Mesothelial cell of epicardium (in vitro differentiated cells): ENCODE results near the gene GRAP2. TPM values are rescaled to one million over a fixed set of nuclear protein-coding genes. Genes with fewer than 3 reads are reported as not detected.

Experiments
- DNase-seq, 2 experiments: peaks; one replicate each; pipeline ENCODE4 v3.0.0; 2021; ENCODE audit warnings: low spot score in 2 of 2; ENCODE audit not compliant: unreplicated experiment in 2 of 2
- H3K27ac Mint-ChIP-seq: 2 replicates; pipeline ENCODE4 v1.8.0; 2021; ENCODE audit warnings: mixed read lengths
- H3K27me3 Mint-ChIP-seq: 2 replicates; pipeline ENCODE4 v1.8.0; 2021; ENCODE audit warnings: low read depth, mixed read lengths
- H3K36me3 Mint-ChIP-seq: 2 replicates; pipeline ENCODE4 v1.8.0; 2021; ENCODE audit warnings: mixed read lengths
- H3K4me1 Mint-ChIP-seq: 2 replicates; pipeline ENCODE4 v1.8.0; 2021; ENCODE audit warnings: mixed read lengths
- H3K4me3 Mint-ChIP-seq: 2 replicates; pipeline ENCODE4 v1.8.0; 2021; ENCODE audit warnings: mild to moderate bottlenecking, moderate library complexity, mixed read lengths
- H3K9me3 Mint-ChIP-seq: 2 replicates; pipeline ENCODE4 v1.8.0; 2021; ENCODE audit warnings: mixed read lengths
- total RNA-seq: library from RNA; stranded (reverse); gene quantifications from 3 replicates; pipeline ENCODE4 v1.2.1, GENCODE V29; 2021
- TF ChIP-seq, protein P1 (sequence below): fragments of 200-600 bp; sonication (generic); IDR thresholded peaks from one replicate; pipeline ENCODE4 v1.5.0; 2021; ENCODE audit warnings: antibody characterized with exemption; ENCODE audit not compliant: unreplicated experiment

GRAP2 gene
- total RNA-seq, 1 donor from 2014 or later = not detected

DNA sequence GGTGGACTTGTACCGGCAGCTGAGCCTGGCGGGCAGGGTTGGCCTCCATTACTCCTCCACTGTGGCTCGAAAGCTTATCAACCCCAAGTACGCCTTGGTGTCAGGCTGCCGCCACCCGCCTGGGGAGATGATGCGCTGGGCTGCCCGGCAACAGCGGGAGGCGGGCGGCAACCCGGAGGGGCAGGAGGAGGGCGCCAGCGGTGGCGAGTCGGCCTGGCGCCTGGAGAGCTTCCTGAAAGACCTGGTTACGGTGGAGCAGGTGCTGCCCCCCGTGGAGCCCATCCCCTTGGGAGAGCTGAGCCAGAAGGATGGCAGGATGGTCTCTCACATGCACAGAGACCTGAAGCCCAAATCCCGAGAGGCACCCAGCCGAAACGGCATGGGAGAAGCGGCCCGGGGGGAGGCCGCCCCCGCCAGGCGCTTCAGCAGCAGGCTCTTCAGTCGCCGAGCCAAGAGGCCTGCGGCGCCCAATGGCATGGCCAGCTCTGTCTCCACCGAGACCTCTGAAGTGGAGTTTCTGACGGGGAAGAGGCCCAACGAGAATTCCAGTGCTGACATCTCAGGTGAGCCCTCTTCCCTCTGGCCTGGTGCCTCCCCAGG lies 120.6 kb downstream of the GRAP2 start:
- TF ChIP-seq, protein P1, sequence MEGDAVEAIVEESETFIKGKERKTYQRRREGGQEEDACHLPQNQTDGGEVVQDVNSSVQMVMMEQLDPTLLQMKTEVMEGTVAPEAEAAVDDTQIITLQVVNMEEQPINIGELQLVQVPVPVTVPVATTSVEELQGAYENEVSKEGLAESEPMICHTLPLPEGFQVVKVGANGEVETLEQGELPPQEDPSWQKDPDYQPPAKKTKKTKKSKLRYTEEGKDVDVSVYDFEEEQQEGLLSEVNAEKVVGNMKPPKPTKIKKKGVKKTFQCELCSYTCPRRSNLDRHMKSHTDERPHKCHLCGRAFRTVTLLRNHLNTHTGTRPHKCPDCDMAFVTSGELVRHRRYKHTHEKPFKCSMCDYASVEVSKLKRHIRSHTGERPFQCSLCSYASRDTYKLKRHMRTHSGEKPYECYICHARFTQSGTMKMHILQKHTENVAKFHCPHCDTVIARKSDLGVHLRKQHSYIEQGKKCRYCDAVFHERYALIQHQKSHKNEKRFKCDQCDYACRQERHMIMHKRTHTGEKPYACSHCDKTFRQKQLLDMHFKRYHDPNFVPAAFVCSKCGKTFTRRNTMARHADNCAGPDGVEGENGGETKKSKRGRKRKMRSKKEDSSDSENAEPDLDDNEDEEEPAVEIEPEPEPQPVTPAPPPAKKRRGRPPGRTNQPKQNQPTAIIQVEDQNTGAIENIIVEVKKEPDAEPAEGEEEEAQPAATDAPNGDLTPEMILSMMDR = no peak
- no peaks in the 10 kb centered on the region for H3K9me3 Mint-ChIP-seq
- no peaks in the 10 kb centered on the region for H3K36me3 Mint-ChIP-seq
- DNase-seq = peak in 1 of 2 experiments; percentile 16
- no peaks in the 10 kb centered on the region for H3K4me1 Mint-ChIP-seq
- H3K27ac Mint-ChIP-seq = no peak overlapping the region
- H3K4me3 Mint-ChIP-seq = no peak overlapping the region
- H3K27me3 Mint-ChIP-seq = no peaks in the 10 kb centered on the region

DNA sequence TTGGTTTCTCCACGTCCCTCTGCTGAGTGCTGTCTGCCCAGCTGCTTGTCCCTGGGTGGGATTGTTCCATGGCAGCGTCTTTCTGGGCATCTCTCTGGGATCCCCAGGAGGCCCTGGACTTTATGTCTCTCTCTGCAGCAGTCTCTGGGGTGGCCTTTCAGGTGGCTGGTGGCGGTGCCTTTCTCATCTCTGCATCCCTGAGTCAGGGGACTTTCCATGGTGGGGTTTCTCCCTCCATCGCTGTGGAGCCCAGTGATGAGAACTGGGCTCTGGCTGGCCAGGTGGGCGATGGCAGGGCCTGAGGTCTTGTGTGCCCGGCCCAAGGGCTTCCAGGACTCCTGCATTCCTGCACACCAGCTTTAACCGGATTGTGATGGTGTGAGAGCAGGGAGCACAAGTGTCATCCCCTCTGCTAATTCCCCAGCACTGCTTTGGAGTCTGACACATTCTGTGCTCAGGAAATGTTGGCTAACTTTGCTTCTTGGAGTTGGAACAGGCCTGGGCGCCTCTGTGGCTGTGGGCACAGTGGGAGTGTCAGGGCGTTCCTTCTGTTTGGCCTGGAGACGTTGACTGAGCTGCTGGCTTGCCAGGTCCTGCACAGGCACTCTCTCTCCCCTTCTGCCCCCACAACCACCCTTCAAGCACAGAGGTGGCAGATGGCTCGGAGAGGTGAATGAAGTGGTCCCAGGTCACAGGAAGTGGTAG lies 121.8 kb downstream of the GRAP2 start:
- no peak overlapping the region for H3K27ac Mint-ChIP-seq

More for the DNA sequence above, 121.8 kb downstream of the GRAP2 start:
- Mint-ChIP-seq H3K4me3 (no peak overlapping the region), H3K27me3 (no peaks in the 10 kb centered on the region), H3K9me3 (no peaks in the 10 kb centered on the region), H3K36me3 (no peaks in the 10 kb centered on the region), H3K4me1 (no peaks in the 10 kb centered on the region)
- no peak for DNase-seq
- TF ChIP-seq, protein P1 = no peak

Other genes starting within 250 kb of the GRAP2 start
- gene ENTHD1, start 7.3 kb upstream of the GRAP2 start, total RNA-seq = not detected in 3 replicates
- not detected in 3 replicates for gene TMA7B, start 59.3 kb downstream of the GRAP2 start, total RNA-seq
- 6.5 to 8.0 TPM (median 7.2 TPM) in 3 replicates for gene FAM83F, start 93.9 kb downstream of the GRAP2 start, total RNA-seq